ENCODE data around the gene TTC5.

- TF ChIP-seq POLR2A (IDR thresholded peaks at IDR 0.05) (no peak), CTCF (IDR thresholded peaks at IDR 0.05) (no peak)
Measured at GRCh38 chr14:20334017-20334416, 28.3 kb upstream of the TTC5 start.
